Activated CD4-positive, alpha-beta memory T cell treated with anti-CD3 and anti-CD28 coated beads for 36 hours (primary cell): ENCODE data around the gene FAM161A. TPM values are rescaled to one million over a fixed set of nuclear protein-coding genes. Genes with fewer than 3 reads are reported as not detected.
"Not testable (repeated sequence)": the region's sequence is repeated elsewhere in the genome, so short reads cannot be mapped to it uniquely, and the experiment has no call there.

Experiments
- CTCF ChIA-PET: fragments of 350-600 bp; sonication (Branson Sonifier 250); formaldehyde crosslinking; loops from one replicate; lab custom pipeline; 2021; ENCODE audit warnings: antibody characterized with exemption, inconsistent platforms; lab: Charles Lee
- POLR2A ChIA-PET: fragments of 350-600 bp; sonication (Branson Sonifier 250); formaldehyde crosslinking; loops from one replicate; lab custom pipeline; 2021; ENCODE audit warnings: antibody characterized with exemption; lab: Charles Lee
- DNase-seq: peaks from one replicate; pipeline ENCODE4 v3.0.0-alpha.2; 2020
- H3K27ac Mint-ChIP-seq: one replicate; pipeline ENCODE4 v1.8.0; 2021; ENCODE audit warnings: mixed read lengths
- H3K27me3 Mint-ChIP-seq: one replicate; pipeline ENCODE4 v1.8.0; 2021; ENCODE audit warnings: mixed read lengths
- H3K36me3 Mint-ChIP-seq: one replicate; pipeline ENCODE4 v1.8.0; 2021; ENCODE audit warnings: mixed read lengths
- H3K4me1 Mint-ChIP-seq: one replicate; pipeline ENCODE4 v1.8.0; 2021; ENCODE audit warnings: low read depth, mixed read lengths
- H3K4me3 Mint-ChIP-seq: one replicate; pipeline ENCODE4 v1.8.0; 2021; ENCODE audit warnings: mild to moderate bottlenecking, mixed read lengths
- H3K9me3 Mint-ChIP-seq: one replicate; pipeline ENCODE4 v1.8.0; 2021; ENCODE audit warnings: mixed read lengths
- intact Hi-C: fragments of 100-400 bp; cut with micrococcal nuclease; formaldehyde crosslinking; loops from one replicate; pipeline ENCODE4 v1.15.1; 2023
- total RNA-seq, 2 experiments: library from RNA; stranded (reverse); gene quantifications; one replicate each; pipeline ENCODE4 v1.2.3, GENCODE V29; 2021

Gene FAM161A
- total RNA-seq, 2 experiments from 2014 or later, result 5.5 to 7.0 TPM

GRCh38 chr2:61797446-61797845 is 56.4 kb downstream of the FAM161A start:
- H3K36me3 Mint-ChIP-seq, CTCF ChIA-PET, DNase-seq, H3K27me3 Mint-ChIP-seq, intact Hi-C loops, POLR2A ChIA-PET, H3K4me1 Mint-ChIP-seq, H3K9me3 Mint-ChIP-seq, H3K27ac Mint-ChIP-seq, H3K4me3 Mint-ChIP-seq: not testable (repeated sequence)

- ChIA-PET POLR2A (no interaction called here), CTCF (no interaction called here)
- H3K27me3 Mint-ChIP-seq, result peaks cover 3% of the 10 kb centered on the region
- intact Hi-C loops, result no loop called here
- H3K4me1 Mint-ChIP-seq, result peaks cover 5% of the 10 kb centered on the region
- no peaks in the 10 kb centered on the region for H3K9me3 Mint-ChIP-seq
- no peak for DNase-seq
- no peak overlapping the region for H3K4me3 Mint-ChIP-seq
- H3K27ac Mint-ChIP-seq, result no peak overlapping the region
- no peaks in the 10 kb centered on the region for H3K36me3 Mint-ChIP-seq
Measured at GRCh38 chr2:61795408-61795807, 58.5 kb downstream of the FAM161A start.

- Mint-ChIP-seq H3K9me3 (no peaks in the 10 kb centered on the region), H3K4me1 (peaks cover 5% of the 10 kb centered on the region), H3K4me3 (peak overlapping the region; percentile 50), H3K36me3 (no peaks in the 10 kb centered on the region), H3K27me3 (no peaks in the 10 kb centered on the region), H3K27ac (no peak overlapping the region)
- intact Hi-C loops, result no loop called here
- POLR2A ChIA-PET, result no interaction called here
- peak; percentile 84 for DNase-seq
- CTCF ChIA-PET, result interaction anchor here (0.7 to 1.1 kb wide), 3 partner anchors 13 to 147 kb away, joined by 3 to 4 read pairs (median 3); no protein-coding TSS in a partner anchor
Measured at GRCh38 chr2:61793389-61793836, 60.4 kb downstream of the FAM161A start.

- POLR2A ChIA-PET, result no interaction called here
- H3K27ac Mint-ChIP-seq, result no peak overlapping the region
- intact Hi-C loops, result no loop called here
- no peak for DNase-seq
- no peaks in the 10 kb centered on the region for H3K36me3 Mint-ChIP-seq
- H3K27me3 Mint-ChIP-seq, result no peaks in the 10 kb centered on the region
- no peak overlapping the region for H3K4me3 Mint-ChIP-seq
- CTCF ChIA-PET, result interaction anchor here (0.7 to 1.1 kb wide), 7 partner anchors 12 to 363 kb away, joined by 3 to 4 read pairs (median 3); no protein-coding TSS in a partner anchor
- peaks cover 5% of the 10 kb centered on the region for H3K4me1 Mint-ChIP-seq
- no peaks in the 10 kb centered on the region for H3K9me3 Mint-ChIP-seq
Measured at GRCh38 chr2:61792355-61792890, 61.4 kb downstream of the FAM161A start.

- peaks cover 1% of the 10 kb centered on the region for H3K27me3 Mint-ChIP-seq
- no peak overlapping the region for H3K4me3 Mint-ChIP-seq
- H3K9me3 Mint-ChIP-seq, result no peaks in the 10 kb centered on the region
- H3K4me1 Mint-ChIP-seq, result peaks cover 5% of the 10 kb centered on the region
- H3K36me3 Mint-ChIP-seq, result no peaks in the 10 kb centered on the region
- ChIA-PET POLR2A (no interaction called here), CTCF (no interaction called here)
- no peak overlapping the region for H3K27ac Mint-ChIP-seq
- DNase-seq, result no peak
- intact Hi-C loops, result no loop called here
Measured at GRCh38 chr2:61789807-61790602, 63.9 kb downstream of the FAM161A start.

- H3K27ac Mint-ChIP-seq, result no peak overlapping the region
- H3K9me3 Mint-ChIP-seq, result no peaks in the 10 kb centered on the region
- peaks cover 1% of the 10 kb centered on the region for H3K27me3 Mint-ChIP-seq
- ChIA-PET POLR2A (interaction anchor here (1.3 kb wide), 1 partner anchor 250 kb away, joined by 4 read pairs; the partner anchor contains the start of gene XPO1), CTCF (no interaction called here)
- intact Hi-C loops, result no loop called here
- H3K4me3 Mint-ChIP-seq, result no peak overlapping the region
- no peaks in the 10 kb centered on the region for H3K4me1 Mint-ChIP-seq
- H3K36me3 Mint-ChIP-seq, result no peaks in the 10 kb centered on the region
- DNase-seq, result no peak
Measured at GRCh38 chr2:61787941-61788563, 65.8 kb downstream of the FAM161A start.

GRCh38 chr2:61786876-61787275 is 67.0 kb downstream of the FAM161A start:
- Mint-ChIP-seq H3K4me1 (no peaks in the 10 kb centered on the region), H3K27ac (no peak overlapping the region), H3K9me3 (no peaks in the 10 kb centered on the region), H3K4me3 (no peak overlapping the region), H3K27me3 (peaks cover 4% of the 10 kb centered on the region), H3K36me3 (no peaks in the 10 kb centered on the region)
- POLR2A ChIA-PET, result no interaction called here
- CTCF ChIA-PET, result no interaction called here
- DNase-seq, result no peak
- intact Hi-C loops, result no loop called here

GRCh38 chr2:61785583-61785982 is 68.3 kb downstream of the FAM161A start:
- no peaks in the 10 kb centered on the region for H3K4me1 Mint-ChIP-seq
- no peaks in the 10 kb centered on the region for H3K36me3 Mint-ChIP-seq
- CTCF ChIA-PET, result no interaction called here
- POLR2A ChIA-PET, result no interaction called here
- intact Hi-C loops, result no loop called here
- H3K27me3 Mint-ChIP-seq, result peaks cover 5% of the 10 kb centered on the region
- H3K27ac Mint-ChIP-seq, result no peak overlapping the region
- H3K4me3 Mint-ChIP-seq, result no peak overlapping the region
- peaks cover 4% of the 10 kb centered on the region for H3K9me3 Mint-ChIP-seq
- no peak for DNase-seq

- H3K36me3 Mint-ChIP-seq, result no peaks in the 10 kb centered on the region
Measured at GRCh38 chr2:61784643-61785042, 69.2 kb downstream of the FAM161A start.

GRCh38 chr2:61775956-61776570 is 77.8 kb downstream of the FAM161A start:
- no peaks in the 10 kb centered on the region for H3K4me1 Mint-ChIP-seq
- ChIA-PET CTCF (no interaction called here), POLR2A (no interaction called here)
- no peaks in the 10 kb centered on the region for H3K36me3 Mint-ChIP-seq
- peaks cover 7% of the 10 kb centered on the region for H3K9me3 Mint-ChIP-seq
- DNase-seq, result no peak
- intact Hi-C loops, result no loop called here
- peaks cover 11% of the 10 kb centered on the region for H3K27me3 Mint-ChIP-seq
- no peak overlapping the region for H3K4me3 Mint-ChIP-seq
- H3K27ac Mint-ChIP-seq, result no peak overlapping the region

More at GRCh38 chr2:61784643-61785042, 69.2 kb downstream of the FAM161A start:
- DNase-seq, result no peak
- Mint-ChIP-seq H3K9me3 (peaks cover 7% of the 10 kb centered on the region), H3K27me3 (peaks cover 5% of the 10 kb centered on the region), H3K4me3 (no peak overlapping the region), H3K4me1 (no peaks in the 10 kb centered on the region), H3K27ac (no peak overlapping the region)
- POLR2A ChIA-PET, result no interaction called here
- CTCF ChIA-PET, result no interaction called here
- intact Hi-C loops, result no loop called here
